Suprapubic skin (tissue), 4 donors: ENCODE results near the gene APPL2. TPM values are rescaled to one million over a fixed set of nuclear protein-coding genes. Genes with fewer than 3 reads are reported as not detected.

Source experiments
- DNase-seq, 2 donors: peaks; one replicate each; pipeline ENCODE4 v3.0.0-alpha.2; 2019; ENCODE audit warnings: low spot score in 2 of 2
- H3K27ac ChIP-seq: fragments of 200-600 bp; sonication (generic); one replicate; pipeline ENCODE4 v1.5.1; 2019
- H3K27me3 ChIP-seq: fragments of 200-600 bp; sonication (generic); one replicate; pipeline ENCODE4 v1.5.1; 2019
- H3K36me3 ChIP-seq: fragments of 200-600 bp; sonication (generic); one replicate; pipeline ENCODE4 v1.5.1; 2019
- H3K4me1 ChIP-seq: fragments of 200-600 bp; sonication (generic); one replicate; pipeline ENCODE4 v1.5.1; 2019
- H3K4me3 ChIP-seq: fragments of 200-600 bp; sonication (generic); one replicate; pipeline ENCODE4 v1.5.1; 2019; ENCODE audit warnings: mild to moderate bottlenecking
- H3K9me3 ChIP-seq: fragments of 200-600 bp; sonication (generic); one replicate; pipeline ENCODE4 v1.5.1; 2019
- CTCF ChIP-seq, 2 donors: fragments of 200-600 bp in 1 of 2; fragments of 450-650 bp in 1 of 2; sonication (generic) in 1 of 2; IDR thresholded peaks; one replicate each; pipeline ENCODE4 v1.5.1; 2016 to 2019; ENCODE audit warnings: antibody characterized with exemption in 2 of 2, mild to moderate bottlenecking in 1 of 2, moderate library complexity in 1 of 2
- EP300 ChIP-seq: sonication (generic); formaldehyde crosslinking; IDR thresholded peaks from one replicate; pipeline ENCODE4 v1.6.1; 2017; ENCODE audit warnings: antibody characterized with exemption
- POLR2A ChIP-seq, 2 donors: fragments of 450-650 bp; IDR thresholded peaks; one replicate each; pipeline ENCODE4 v1.6.1; 2017; ENCODE audit warnings: antibody characterized with exemption in 2 of 2, mild to moderate bottlenecking in 2 of 2, moderate library complexity in 2 of 2
- POLR2AphosphoS5 ChIP-seq, 3 donors: sonication (generic); formaldehyde crosslinking; IDR thresholded peaks; one replicate each; pipeline ENCODE4 v1.6.1; 2017; ENCODE audit warnings: antibody characterized with exemption in 3 of 3
- WGBS: methylation state at CpG from one replicate; pipeline ENCODE4 v1.1.5; 2018; 5-methylcytosine and 5-hydroxymethylcytosine counted together
- total RNA-seq, 4 donors: library from RNA; depleted of rRNA; stranded (reverse); fragments of >200 nt; gene quantifications; one replicate each; pipeline ENCODE4 v1.1.0, GENCODE V29; 2016

APPL2 gene
- total RNA-seq, 4 donors from 2014 or later, result 95.2 to 172 (median 110) TPM

GRCh38 chr12:105271364-105271763 is 35.4 kb upstream of the APPL2 start:
- H3K36me3 ChIP-seq, result no peaks in the 10 kb centered on the region
- TF ChIP-seq POLR2A (IDR thresholded peaks at IDR 0.05) (no peak), CTCF (IDR thresholded peaks at IDR 0.05) (no peak), EP300 (no peak)
- no peak overlapping the region for H3K27ac ChIP-seq
- peaks cover 45% of the 10 kb centered on the region for H3K4me1 ChIP-seq
- WGBS, result 51% methylated on average over 1 of the region's 1 CpG
- H3K9me3 ChIP-seq, result no peaks in the 10 kb centered on the region
- no peak overlapping the region for H3K4me3 ChIP-seq
- H3K27me3 ChIP-seq, result no peaks in the 10 kb centered on the region
- DNase-seq, result no peak

GRCh38 chr12:105270671-105271255 is 34.8 kb upstream of the APPL2 start:
- DNase-seq, result no peak
- H3K27ac ChIP-seq, result no peak overlapping the region
- 65% methylated on average over 4 of the region's 4 CpGs for WGBS
- no peaks in the 10 kb centered on the region for H3K27me3 ChIP-seq
- H3K4me1 ChIP-seq, result peaks cover 41% of the 10 kb centered on the region
- TF ChIP-seq CTCF (IDR thresholded peaks at IDR 0.05), result no peak
- no peak for TF ChIP-seq POLR2A (IDR thresholded peaks at IDR 0.05)
- no peak for TF ChIP-seq POLR2AphosphoS5 (IDR thresholded peaks at IDR 0.05)
- no peak for TF ChIP-seq EP300
- H3K4me3 ChIP-seq, result no peak overlapping the region
- no peaks in the 10 kb centered on the region for H3K36me3 ChIP-seq
- no peaks in the 10 kb centered on the region for H3K9me3 ChIP-seq

- TF ChIP-seq POLR2AphosphoS5 (IDR thresholded peaks at IDR 0.05) (no peak), POLR2A (IDR thresholded peaks at IDR 0.05) (no peak), EP300 (no peak), CTCF (IDR thresholded peaks at IDR 0.05) (no peak)
These were observed 31.7 kb upstream of the APPL2 start for GRCh38 chr12:105267711-105268110.

GRCh38 chr12:105264771-105265170 is 28.8 kb upstream of the APPL2 start:
- TF ChIP-seq POLR2AphosphoS5 (IDR thresholded peaks at IDR 0.05) (no peak), POLR2A (IDR thresholded peaks at IDR 0.05) (no peak), EP300 (no peak)
- no peak overlapping the region for H3K4me3 ChIP-seq
- WGBS, result 95% methylated on average over 4 of the region's 4 CpGs
- DNase-seq, result no peak
- H3K9me3 ChIP-seq, result no peaks in the 10 kb centered on the region
- H3K27ac ChIP-seq, result no peak overlapping the region
- no peaks in the 10 kb centered on the region for H3K27me3 ChIP-seq
- H3K4me1 ChIP-seq, result peaks cover under 1% of the 10 kb centered on the region
- H3K36me3 ChIP-seq, result no peaks in the 10 kb centered on the region

More at GRCh38 chr12:105267711-105268110, 31.7 kb upstream of the APPL2 start:
- Histone ChIP-seq H3K4me1 (peaks cover 27% of the 10 kb centered on the region), H3K4me3 (no peak overlapping the region), H3K27ac (no peak overlapping the region), H3K9me3 (no peaks in the 10 kb centered on the region), H3K27me3 (no peaks in the 10 kb centered on the region), H3K36me3 (no peaks in the 10 kb centered on the region)
- WGBS, result 78% methylated on average over 4 of the region's 4 CpGs
- DNase-seq, result no peak

- no peak for TF ChIP-seq EP300
- TF ChIP-seq POLR2A (IDR thresholded peaks at IDR 0.05), result no peak
- TF ChIP-seq POLR2AphosphoS5 (IDR thresholded peaks at IDR 0.05), result no peak
- TF ChIP-seq CTCF (IDR thresholded peaks at IDR 0.05), result no peak
- Histone ChIP-seq H3K27ac (no peak overlapping the region), H3K36me3 (no peaks in the 10 kb centered on the region), H3K9me3 (no peaks in the 10 kb centered on the region), H3K4me3 (no peak overlapping the region), H3K4me1 (peaks cover 4% of the 10 kb centered on the region), H3K27me3 (no peaks in the 10 kb centered on the region)
- 83% methylated on average over 6 of the region's 6 CpGs for WGBS
- no peak for DNase-seq
These were observed 26.6 kb upstream of the APPL2 start for GRCh38 chr12:105262461-105263184.
